Kidney (tissue), 14 donors: ENCODE results near the gene SLC4A7. TPM values are rescaled to one million over a fixed set of nuclear protein-coding genes. Genes with fewer than 3 reads are reported as not detected.

Experiments
- DNase-seq, 5 donors: peaks; one replicate each; pipeline ENCODE4 v3.0.0-alpha.2; 2013 to 2020
- FAIRE-seq: peaks from 2 replicates; lab custom pipeline; 2012; peaks lifted over from hg19 to GRCh38; lab: Jason Lieb, UNC
- H3K27ac ChIP-seq, 2 donors: one replicate each; pipeline ENCODE4 v1.7.0; 2013; ENCODE audit warnings: low read depth in 2 of 2, low read length in 2 of 2, inconsistent platforms in 1 of 2
- H3K27me3 ChIP-seq: one replicate; pipeline ENCODE4 v1.7.1; 2013; ENCODE audit warnings: low read length, inconsistent platforms; ENCODE audit not compliant: control insufficient read depth, insufficient read depth
- H3K36me3 ChIP-seq, 3 donors: one replicate each; pipeline versions ENCODE4 v1.7.0 to v1.7.1; 2013; ENCODE audit warnings: low read length in 3 of 3, control low read depth in 1 of 3, inconsistent platforms in 1 of 3; ENCODE audit not compliant: insufficient read depth in 3 of 3, control insufficient read depth in 2 of 3
- H3K4me1 ChIP-seq, 3 donors: one replicate each; pipeline versions ENCODE4 v1.7.0 to v1.7.1; 2013; ENCODE audit warnings: low read length in 3 of 3, inconsistent platforms in 1 of 3, low read depth in 1 of 3; ENCODE audit not compliant: control insufficient read depth in 2 of 3, insufficient read depth in 2 of 3
- H3K4me3 ChIP-seq, 3 donors: one replicate each; pipeline versions ENCODE4 v1.7.0 to v1.8.1; 2013; ENCODE audit warnings: low read length in 3 of 3, control low read depth in 1 of 3, inconsistent platforms in 1 of 3
- H3K9ac ChIP-seq, 3 donors: one replicate each; pipeline versions ENCODE4 v1.7.0 to v1.7.1; 2013; ENCODE audit warnings: low read length in 3 of 3, control low read depth in 1 of 3, inconsistent platforms in 1 of 3
- H3K9me3 ChIP-seq, 3 donors: one replicate each; pipeline versions ENCODE4 v1.7.0 to v1.7.1; 2013; ENCODE audit warnings: low read length in 3 of 3, control low read depth in 1 of 3, inconsistent platforms in 1 of 3; ENCODE audit not compliant: control insufficient read depth in 2 of 3, insufficient read depth in 1 of 3
- intact Hi-C: fragments of 100-400 bp; cut with DNase I; formaldehyde crosslinking; loops from one replicate; pipeline ENCODE4 v1.11.1; 2022
- polyA plus RNA-seq: library from polyadenylated mRNA; stranded (reverse); fragments of 350-450 nt; fragmentation: Illumina TruSeq; extraction: RNeasy Lipid Tissue Mini Kit (QIAGEN cat#74804); gene quantifications from one replicate; pipeline ENCODE4 v1.2.3, GENCODE V29; 2014; ENCODE audit warnings: low read depth, low replicate concordance; ENCODE audit not compliant: insufficient read depth
- total RNA-seq: library from RNA; stranded (reverse); fragmentation: NEBNext Ultra II Directional; extraction: Animal tissue kit (Norgen Biotek cat#: 25700); gene quantifications from one replicate; pipeline ENCODE4 v1.2.1, GENCODE V29; 2021
- TF ChIP-seq, protein P1 (sequence below): IDR thresholded peaks from 3 replicates; pipeline ENCODE4 v1.5.1; 2012; ENCODE audit warnings: mild to moderate bottlenecking, moderate library complexity, borderline replicate concordance; ENCODE audit not compliant: insufficient read depth; ENCODE audit errors: extremely low read depth
- donor health status: control.
- donor health status: control.
- donor health status: control.
- donor health status: control.
- donor health status: control.
- donor health status: DM: yes; HTN: yes; CAD: no.
- donor health status: Normal renal cell carcinoma (clear cell type).

The SLC4A7 gene
- total and polyA plus RNA-seq, 2 donors from 2014 or later, result 3.5 to 47.5 TPM

DNA sequence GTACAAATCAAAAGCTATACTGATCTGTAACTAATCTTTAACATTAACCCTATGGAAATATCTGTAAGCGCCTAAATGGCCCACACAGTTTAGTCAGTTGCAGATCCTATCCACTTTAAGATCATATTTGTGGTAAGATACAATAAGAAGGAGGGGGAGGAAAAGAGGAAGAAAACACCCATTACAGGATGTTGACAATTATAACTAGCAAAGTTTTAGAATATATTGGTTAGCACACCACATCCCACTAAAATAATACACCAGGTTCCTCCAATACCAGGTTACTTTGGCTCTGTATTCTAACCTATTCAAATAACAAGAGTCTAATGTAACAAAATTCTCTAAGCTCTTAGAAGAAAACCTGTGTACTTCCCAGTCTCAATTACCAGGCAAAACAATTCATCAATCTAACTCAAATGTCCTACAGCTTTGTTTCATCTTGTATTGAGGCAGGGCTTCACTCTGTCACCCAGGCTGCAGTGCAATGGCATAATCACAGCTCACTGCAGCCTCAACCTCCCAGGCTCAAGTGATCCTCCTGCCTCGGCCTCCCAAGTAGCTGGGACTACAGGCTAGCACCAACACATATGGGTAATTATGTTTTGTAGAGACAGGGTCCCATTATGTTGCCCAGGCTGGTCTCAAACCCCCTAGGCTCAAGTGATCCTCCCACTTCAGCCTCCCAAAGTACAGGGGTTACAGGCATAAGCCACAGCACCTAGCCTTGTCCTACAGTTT, 4.2 kb downstream of the SLC4A7 start:
- H3K9me3 ChIP-seq, result no peaks in the 10 kb centered on the region
- no peaks in the 10 kb centered on the region for H3K27me3 ChIP-seq
- DNase-seq (no peak), FAIRE-seq (no peak)
- no peaks in the 10 kb centered on the region for H3K36me3 ChIP-seq
- H3K4me3 ChIP-seq, result no peak overlapping the region
- H3K9ac ChIP-seq, result no peak overlapping the region
- no peak overlapping the region for H3K27ac ChIP-seq
- intact Hi-C loops, result no loop called here
- no peaks in the 10 kb centered on the region for H3K4me1 ChIP-seq
- TF ChIP-seq, protein P1, sequence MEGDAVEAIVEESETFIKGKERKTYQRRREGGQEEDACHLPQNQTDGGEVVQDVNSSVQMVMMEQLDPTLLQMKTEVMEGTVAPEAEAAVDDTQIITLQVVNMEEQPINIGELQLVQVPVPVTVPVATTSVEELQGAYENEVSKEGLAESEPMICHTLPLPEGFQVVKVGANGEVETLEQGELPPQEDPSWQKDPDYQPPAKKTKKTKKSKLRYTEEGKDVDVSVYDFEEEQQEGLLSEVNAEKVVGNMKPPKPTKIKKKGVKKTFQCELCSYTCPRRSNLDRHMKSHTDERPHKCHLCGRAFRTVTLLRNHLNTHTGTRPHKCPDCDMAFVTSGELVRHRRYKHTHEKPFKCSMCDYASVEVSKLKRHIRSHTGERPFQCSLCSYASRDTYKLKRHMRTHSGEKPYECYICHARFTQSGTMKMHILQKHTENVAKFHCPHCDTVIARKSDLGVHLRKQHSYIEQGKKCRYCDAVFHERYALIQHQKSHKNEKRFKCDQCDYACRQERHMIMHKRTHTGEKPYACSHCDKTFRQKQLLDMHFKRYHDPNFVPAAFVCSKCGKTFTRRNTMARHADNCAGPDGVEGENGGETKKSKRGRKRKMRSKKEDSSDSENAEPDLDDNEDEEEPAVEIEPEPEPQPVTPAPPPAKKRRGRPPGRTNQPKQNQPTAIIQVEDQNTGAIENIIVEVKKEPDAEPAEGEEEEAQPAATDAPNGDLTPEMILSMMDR, result no peak

DNA sequence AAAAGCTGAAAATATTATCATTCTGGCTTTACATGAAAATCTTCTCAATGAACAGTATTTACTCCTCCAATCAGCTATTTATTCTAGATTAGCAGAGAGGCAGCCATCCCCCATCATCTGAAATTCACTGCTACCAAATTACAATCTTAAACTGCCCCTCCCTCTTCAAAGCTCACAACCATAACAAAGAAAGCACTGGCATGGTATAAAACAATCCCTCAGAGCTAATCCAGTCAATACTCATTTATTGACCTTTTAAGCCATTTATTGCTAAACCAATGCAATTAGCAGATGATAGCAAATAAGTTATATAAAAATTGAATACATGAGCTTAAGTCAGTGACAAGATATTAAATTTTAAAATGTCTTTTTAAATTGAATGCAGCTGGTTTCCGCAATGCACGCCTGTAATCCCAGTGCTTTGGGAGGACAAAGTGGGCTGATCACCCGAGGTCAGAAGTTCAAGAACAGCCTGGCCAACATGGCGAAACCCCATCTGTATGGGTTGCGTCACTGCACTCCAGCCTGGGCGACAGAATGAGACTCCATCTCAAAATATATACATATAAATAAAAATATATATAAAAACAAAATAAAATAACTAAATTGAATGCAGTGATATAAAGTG, 12.1 kb downstream of the SLC4A7 start:
- Histone ChIP-seq H3K9ac (no peak overlapping the region), H3K4me1 (no peaks in the 10 kb centered on the region), H3K36me3 (no peaks in the 10 kb centered on the region), H3K27ac (no peak overlapping the region), H3K9me3 (no peaks in the 10 kb centered on the region), H3K27me3 (no peaks in the 10 kb centered on the region), H3K4me3 (no peak overlapping the region)
- DNase-seq (no peak), FAIRE-seq (no peak)
- TF ChIP-seq, protein P1, result no peak
- intact Hi-C loops, result no loop called here

DNA sequence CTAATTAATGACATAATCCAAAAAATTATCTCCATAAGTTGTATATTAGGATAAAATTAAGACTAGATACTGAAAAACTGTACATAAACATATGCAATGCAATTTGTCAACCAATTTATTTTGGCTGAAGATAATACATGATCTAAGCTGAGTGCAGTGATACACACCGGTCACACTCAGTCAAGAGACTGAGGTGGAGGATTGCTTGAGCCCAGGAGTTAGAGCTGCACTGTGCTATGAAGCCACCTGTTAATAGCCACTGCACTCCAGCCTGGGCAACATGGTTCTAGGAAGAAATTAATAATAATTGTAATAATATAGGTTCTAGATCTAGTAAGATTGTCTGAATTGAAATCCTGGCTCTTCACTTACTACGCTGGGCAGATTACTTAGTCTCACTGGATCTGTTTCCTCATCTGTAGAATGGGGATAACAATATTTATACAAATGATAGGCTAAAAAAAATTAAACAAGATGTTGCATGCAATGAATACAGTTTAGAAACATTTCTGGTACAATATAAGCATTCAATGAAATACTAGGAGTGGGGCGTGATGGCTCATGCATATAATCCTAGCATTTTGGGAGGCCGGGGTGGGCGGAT, 15.8 kb downstream of the SLC4A7 start:
- FAIRE-seq (no peak), DNase-seq (no peak)
- H3K9me3 ChIP-seq, result no peaks in the 10 kb centered on the region
- intact Hi-C loops, result no loop called here
- no peaks in the 10 kb centered on the region for H3K27me3 ChIP-seq
- no peaks in the 10 kb centered on the region for H3K4me1 ChIP-seq
- TF ChIP-seq, protein P1, result no peak
- no peaks in the 10 kb centered on the region for H3K36me3 ChIP-seq
- H3K27ac ChIP-seq, result no peak overlapping the region
- no peak overlapping the region for H3K4me3 ChIP-seq
- H3K9ac ChIP-seq, result no peak overlapping the region
